Measurements from ENCODE around the gene TFB1M.
A peak's percentile ranks its signal among the peaks of the same experiment; 100 is the strongest.

TFB1M gene

DNA sequence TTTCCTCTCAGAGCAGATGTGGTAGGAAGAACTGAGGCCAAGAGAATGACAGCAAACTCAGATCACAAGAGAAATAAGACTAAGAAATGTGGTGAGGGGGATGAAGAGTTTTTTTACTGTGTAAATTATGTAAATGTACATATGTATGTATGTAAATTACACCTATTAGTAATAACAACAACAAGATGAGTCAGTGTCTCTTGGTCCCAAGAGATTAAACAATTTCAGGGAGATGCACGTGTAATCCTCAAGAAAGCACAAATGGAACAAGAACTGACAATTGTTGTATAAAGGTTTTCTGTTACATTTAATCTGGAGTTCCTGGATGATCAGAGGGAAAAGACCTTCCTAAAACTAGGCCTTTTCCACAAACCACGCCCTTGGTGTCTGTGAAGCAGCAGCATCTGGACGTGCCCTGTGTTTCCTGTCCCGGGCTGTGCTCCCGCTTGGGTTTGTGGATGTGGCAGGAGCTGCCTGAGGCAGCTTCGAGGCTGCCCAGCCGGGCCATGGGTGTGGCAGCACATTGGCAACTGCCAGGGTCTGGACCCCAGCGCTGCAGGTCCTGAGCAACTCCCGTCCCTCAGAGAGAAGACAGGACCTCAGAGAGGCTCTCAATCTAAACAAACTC, 49.5 kb downstream of the TFB1M start:
- DNase-seq (ENCODE audit: low read depth in 2 of 2) = no peak

DNA sequence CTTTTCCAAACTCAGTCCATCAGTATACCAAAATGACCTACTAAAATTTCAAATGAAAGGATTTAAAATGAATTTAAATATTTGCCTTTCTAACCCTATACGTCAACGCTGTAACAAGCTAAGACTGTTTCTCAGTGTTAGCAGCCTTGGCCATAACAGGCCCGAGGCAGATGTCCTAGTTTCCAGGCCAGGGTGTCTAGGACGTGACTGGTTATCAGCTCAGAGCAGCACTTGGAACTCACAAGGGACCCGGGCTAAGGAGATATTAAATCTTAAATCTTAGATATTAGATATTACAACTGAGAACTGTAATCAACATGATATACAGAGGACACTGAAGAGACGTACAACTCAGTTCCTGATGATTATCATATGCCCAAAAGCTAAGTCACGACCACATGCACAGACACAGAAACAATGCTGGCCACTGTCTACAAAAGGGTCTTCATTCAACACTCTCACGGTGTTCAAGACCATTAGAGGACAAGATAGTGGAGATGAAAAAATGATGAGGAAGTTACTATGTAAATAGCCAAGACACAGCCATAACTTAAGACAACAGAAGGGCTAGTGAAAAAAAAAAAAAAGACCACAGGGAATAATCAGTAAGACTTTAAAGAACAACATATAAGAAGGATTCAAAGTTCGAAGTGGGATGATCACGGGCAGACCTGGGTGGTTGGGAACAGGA, 50.8 kb downstream of the TFB1M start, which contains the start of gene CLDN20:
TSS of gene CLDN20 (plus strand) at position 641 of the 691 bp plus-strand sequence. CDS start 11,707 bp downstream, outside the sequence.
- no peak for DNase-seq (ENCODE audit: low read depth in 2 of 2)

DNA sequence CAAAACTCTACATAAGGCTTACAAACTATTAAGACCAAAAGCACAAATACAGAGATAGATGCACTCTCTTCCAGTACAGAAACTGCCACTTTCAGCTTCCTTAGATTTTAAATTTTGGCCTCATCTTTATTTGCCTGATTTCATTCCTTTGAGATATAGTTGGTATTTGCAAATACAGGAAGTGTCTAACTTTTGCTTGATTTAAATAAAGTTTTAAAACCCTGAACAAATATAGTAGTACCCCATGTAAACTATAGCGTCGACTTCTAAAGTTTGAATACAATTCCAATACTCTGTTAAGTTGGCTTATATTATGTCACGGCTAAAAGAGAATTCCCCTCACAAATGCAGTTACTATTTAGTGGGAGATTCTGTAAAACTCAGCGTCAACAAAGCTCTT, 51.6 kb downstream of the TFB1M start:
- no peak for DNase-seq (ENCODE audit: low read depth in 2 of 2)

DNA sequence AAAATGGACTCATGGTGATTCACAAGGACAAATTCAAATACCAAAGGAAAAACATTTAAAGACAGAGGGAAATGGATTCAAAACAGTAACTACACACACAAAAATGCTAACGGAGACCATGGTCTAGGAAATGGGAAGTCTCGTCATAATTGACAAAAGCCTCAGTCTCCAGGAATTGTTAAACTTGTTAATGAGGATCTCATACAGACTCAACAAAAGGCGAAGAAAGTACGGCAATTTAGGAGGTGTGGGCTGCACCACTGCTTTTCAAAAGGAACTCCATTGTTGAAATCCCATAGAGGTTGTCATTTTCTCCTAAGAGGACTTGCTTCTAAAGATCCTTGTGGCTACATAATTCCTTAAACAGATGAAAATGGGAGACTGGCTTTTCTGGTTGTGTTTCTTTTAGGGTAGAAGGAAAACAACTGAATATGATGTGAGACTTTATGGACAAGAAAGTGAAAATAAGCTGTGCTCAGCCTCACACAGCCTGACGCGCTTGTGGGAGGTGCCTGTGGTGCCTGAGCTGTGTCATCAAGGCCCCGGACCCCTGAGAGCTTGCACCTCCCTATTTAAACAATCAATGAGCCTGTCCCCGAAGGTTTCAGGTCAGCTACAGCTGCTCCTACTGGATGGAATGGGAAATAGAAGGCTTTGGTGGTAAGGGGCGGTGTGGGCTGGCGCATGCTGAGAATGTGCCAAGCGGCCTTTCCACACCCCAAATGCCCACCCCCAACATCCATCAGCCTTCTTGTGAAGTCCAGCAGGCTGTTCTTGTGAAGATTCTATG, 53.0 kb downstream of the TFB1M start:
- no peak for DNase-seq (ENCODE audit: low read depth in 2 of 2)

DNA sequence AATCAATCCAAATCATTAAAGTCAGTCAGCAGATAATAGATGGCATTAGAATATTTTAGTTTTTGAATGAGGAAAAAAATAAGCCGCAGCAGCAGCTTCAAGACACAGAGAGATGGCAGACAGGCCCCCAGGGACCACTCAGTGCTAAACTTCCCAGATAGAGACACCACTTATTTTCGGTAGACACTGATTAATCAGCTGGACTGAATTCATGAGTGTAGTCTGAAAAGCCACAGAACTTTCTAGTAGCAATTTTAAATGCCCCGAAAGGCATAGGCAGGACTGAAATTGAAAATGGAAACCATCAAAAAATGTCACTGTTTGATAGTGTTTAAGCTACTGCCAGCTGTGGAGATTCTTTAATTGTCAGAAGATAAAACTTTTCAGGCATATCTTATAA, 53.6 kb downstream of the TFB1M start:
- no peak for DNase-seq (ENCODE audit: low read depth in 2 of 2)

DNA sequence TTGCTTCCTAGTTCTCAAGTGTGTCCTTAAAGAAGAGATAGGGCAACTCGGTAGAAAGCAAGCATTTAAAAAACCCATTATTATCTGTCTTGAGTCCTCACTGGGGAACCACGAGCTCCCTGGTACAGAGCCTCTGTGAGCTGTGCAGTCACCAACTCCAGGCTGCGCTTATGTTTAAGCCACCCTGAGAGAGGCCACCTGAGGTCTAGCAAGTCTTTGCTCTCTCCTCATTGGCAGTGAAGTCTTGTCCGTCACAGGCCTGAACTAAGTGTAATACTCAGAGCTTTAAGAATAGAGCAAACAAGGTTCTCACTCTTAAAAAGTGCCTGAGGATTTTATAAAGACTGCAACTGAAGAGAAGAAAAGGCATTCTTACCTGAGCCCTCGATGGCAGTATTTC, 54.4 kb downstream of the TFB1M start:
- DNase-seq (ENCODE audit: low read depth in 2 of 2) = no peak

DNA sequence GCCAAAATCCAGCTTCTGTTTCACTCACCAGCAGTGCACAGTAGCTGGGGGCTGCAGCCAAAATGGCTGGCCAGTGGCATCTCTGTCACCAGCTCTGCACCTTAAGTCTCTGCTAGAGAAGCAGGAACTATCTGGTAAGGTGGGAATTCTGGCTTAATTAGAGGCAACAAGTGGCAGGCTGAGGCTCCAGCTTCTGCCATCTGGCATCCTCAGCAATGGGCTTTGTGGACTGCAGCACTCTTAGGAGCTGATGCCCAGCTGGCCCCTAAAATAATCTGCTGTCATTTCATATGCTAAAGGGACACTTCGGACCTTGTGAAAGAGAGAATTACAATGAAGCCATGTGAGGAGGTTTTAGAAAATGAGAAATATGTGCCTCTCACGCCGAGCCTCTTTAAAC, 55.1 kb downstream of the TFB1M start:
- no peak for DNase-seq (ENCODE audit: low read depth in 2 of 2)

DNA sequence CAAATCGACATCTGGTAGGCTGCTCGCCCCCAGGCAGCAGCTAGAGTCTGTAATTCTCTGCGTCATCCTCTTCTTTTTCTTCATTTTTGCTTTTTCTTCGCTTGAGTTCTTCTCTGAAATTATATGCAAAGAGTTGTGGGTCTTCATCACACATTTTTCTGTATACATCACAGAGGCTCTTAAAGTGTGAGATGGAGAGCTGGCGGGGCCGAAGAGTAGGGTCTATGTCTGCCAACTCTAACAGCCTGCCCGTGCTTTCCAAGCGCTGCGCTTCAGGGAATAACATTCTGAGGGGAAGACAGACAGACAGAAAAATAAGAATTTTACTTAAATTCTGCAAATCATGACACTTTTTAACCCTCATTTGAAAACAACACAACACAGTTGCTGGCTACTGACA, 56.5 kb downstream of the TFB1M start:
- no peak for DNase-seq (ENCODE audit: low read depth in 2 of 2)

DNA sequence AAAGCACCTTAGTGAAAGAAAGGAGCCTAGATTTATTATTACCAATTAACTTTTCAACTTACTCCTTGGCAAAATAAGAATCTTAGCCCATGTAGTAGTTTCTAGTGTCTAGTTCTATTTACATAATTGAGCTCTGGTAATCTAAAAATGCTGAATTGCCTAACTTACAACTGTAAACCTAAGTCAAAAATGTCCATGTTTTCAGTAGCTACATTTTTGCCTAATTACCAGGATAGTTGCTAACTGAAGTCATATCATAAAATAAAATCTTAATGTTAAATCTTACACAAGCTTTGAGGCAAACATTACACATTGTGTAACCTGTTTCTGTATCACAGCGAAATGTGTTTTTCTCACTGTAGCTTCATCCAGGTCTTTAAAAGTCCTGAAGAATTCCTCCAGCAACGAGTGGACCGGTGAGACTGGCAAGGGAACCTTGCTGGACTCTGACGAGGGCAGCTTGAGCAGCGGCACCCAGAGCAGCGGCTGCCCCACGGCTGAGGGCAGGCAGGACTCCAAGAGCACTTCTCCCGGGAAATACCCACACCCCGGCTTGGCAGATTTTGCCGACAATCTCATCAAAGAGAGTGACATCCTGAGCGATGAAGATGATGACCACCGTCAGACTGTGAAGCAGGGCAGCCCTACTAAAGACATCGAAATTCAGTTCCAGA, 58.0 kb downstream of the TFB1M start:
- no peak for DNase-seq (ENCODE audit: low read depth in 2 of 2)

DNA sequence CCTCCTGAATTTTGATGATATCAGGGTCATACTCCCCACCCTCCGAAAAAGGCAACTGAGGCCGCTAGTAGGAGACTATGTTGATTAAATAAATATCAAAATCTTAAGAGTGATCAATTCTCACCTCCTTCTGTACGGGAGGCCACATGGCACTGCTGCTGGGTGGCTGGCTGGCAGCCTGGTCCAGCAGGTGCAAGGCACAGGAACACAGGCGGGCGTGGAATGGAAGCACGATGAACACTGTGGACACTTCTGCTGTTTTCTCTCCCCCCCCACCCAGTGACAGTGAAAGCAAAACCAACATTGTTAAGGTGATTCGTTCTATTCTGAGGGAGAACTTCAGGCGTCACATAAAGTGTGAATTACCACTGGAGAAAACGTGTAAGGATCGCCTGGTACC, 60.1 kb downstream of the TFB1M start:
- DNase-seq (ENCODE audit: low read depth in 2 of 2) = no peak

DNA sequence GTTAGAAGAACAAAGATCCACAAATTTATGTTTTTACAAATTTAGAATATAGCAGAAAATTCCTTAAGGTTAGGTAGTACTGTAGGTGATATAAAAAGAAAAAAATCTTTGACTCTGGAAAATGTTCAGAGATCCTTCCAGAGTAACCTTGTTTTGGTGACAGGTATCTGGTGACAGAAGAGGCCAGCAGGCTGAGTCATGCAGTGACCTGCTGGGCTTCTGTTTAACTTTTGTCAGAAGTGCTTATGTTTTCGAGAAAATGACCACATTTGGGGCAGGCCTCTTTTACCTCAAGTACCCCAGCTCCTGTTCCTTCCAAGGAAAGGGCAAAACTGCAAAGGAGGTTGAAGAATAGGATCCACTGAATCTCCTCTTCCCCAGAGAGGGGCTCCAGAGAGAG, 60.9 kb downstream of the TFB1M start:
- no peak for DNase-seq (ENCODE audit: low read depth in 2 of 2)

DNA sequence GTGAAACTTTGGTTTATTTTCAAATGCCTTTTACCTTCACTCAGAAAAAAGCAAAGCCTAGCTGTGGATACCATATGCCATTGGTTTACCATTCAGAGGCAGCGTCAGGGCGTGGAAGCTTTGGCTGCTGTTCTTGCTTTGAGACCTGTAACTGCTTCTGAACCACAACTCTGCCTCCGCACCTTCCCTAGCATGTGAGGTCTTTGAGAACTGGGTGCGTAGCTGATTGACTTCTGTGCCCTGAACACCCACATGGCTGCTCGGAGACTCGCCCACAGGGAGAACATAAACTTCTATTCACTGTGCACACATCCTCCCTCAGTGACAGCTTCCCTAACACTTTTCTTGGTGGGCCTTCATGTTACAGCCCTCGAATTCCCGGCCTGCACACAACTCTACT, 61.7 kb downstream of the TFB1M start:
- DNase-seq (ENCODE audit: low read depth in 2 of 2) = no peak

DNA sequence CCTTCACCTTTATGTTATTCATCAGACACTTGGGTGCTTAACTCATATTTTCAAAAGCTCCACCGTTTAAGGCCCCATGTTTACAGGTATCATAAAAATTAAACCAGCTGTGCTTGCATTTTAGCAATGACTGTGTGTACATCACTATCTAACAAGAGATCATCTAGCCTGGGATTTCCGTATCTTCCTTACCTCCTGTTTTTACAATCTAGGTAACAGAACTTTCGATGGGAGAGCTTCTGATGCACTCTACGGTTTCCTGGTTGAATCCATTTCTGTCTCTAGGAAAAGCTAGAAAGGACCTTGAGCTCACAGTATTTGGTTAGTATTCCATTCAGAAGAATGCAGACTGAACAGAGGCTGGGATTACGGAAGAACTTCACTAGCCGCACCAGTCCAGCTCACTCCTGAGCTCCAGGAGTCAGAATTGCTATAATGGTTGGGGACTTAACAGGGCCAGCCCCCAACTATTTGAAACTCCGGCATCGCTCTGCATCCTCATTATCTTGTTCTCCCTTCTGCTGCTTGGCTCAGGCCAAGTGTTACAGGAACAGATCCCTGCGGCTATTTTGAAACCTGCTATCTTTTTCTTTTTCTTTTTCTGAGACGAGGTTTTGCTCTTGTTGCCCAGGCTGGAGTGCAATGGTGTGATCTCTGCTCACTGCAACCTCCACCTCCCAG, 63.4 kb downstream of the TFB1M start:
- no peak for DNase-seq (ENCODE audit: low read depth in 2 of 2)

DNA sequence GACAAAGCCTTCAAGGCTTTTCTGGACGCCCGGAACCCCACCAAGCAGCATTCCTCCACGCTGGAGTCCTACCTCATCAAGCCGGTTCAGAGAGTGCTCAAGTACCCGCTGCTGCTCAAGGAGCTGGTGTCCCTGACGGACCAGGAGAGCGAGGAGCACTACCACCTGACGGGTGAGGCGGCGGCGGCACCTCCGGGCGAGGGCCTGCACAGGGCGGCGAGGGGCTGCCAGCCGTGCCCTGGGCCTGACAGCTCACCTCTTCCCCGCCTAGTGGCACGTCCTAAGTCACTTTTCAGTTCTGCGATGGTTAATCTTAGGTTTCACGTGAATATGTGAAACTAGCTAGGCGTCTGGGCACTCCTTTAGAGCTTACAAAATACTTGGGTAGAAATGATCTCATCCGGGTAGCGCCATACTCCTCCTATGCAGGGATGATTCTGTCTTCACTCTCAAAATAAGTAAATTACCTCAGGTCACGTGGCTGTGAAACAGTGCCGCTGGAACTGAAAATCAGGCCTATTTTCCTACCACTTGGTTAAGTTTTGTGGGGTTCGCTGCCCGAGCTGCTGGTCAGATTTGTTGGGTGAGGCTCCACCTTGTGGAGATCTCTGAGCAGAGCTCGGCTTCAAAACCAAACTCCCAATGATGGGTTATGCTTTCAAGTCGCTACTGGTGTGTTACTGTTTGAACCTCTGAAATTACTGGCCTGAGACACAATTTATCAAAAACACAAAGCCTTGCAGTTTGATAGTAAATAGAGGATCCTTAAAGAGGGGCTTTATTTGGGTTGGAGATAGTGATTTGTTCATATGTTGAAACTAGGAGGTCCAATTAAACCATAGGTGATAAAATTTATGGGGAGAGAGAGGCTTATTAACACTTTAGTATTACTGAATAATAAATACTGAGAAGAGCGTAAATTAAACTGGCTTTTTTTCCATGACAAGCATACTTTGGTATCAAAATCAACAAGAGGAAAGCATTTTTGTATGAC, 66.0 kb downstream of the TFB1M start:
- peak in 1 of 2 donors; percentile 7 for DNase-seq (ENCODE audit: low read depth in 2 of 2)

DNA sequence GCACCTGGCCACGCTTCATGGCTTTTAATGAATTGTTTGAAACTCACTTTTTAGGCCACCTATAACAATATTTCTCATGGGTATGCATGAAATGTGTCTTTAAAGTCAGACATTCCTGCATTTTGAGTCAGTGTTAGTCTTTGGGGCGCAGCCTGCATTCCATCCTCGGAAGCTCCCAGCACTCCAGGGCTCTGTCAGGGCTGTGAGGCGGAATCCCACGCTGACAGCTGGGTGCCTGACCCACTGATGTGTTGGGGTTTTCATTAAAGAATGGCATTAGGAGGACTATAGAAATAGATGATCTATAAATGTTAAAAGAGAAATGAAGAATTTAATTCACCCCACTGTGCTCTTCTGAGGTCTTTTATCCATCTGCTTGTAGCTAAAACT, 66.7 kb downstream of the TFB1M start:
- DNase-seq (ENCODE audit: low read depth in 2 of 2) = no peak

DNA sequence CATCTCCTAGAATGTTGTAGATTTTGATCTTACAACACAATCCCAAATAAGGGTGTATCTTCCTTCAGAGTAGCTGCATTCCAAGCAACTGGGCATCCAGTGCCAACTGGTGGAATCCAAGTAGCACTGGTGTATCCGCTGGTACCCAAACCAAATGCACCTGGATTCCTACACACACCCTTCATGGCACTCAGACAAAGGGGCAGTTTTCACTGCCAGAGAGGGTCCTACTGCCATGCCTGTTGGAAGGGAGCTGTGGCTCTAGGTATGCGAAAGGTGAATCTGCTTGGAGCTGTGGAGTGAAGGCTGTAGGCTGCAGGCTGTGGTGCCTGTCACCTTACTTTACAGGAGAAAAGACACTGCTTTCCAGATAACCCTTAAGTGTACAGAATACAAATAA, 67.5 kb downstream of the TFB1M start:
- DNase-seq (ENCODE audit: low read depth in 2 of 2) = no peak

DNA sequence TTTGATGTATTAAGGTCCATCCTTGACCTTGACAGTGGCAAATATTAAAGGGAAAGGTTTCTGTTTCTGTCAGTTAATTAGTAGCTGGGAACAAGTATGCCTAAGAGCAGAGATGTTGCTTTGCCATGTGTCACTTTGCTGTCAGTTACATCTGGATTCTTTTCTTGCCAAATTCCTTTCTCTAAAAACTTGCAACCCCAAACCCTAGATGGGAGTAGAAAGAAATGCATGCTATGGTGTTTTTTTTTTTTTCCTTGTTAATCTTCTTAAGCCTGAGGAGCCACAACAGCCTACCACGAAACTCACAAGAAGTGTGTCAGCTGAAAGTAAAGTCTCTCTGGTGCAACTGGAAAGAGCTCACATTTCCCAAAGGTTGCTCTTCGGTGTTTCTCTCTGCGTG, 68.5 kb downstream of the TFB1M start:
- DNase-seq (ENCODE audit: low read depth in 2 of 2) = no peak

DNA sequence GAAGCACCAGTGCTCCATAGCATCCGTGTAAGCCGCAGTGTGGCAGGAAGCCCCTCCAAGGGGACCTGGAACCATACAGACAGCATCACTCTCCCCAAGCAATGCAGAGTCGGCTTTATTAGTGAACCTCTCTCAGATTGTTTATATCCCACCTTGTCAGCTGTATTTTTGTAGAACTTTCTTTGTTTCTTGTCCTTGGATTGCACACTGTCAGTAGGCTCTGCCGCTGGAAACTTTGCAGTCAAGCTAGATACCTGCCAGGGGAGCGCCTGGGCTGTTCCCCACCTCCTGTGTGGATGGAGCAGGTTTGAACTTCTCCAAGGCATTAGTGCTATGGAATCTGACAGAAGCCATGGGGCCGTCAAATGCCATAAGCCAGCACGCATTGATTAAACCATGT, 69.1 kb downstream of the TFB1M start:
- no peak for DNase-seq (ENCODE audit: low read depth in 2 of 2)

DNA sequence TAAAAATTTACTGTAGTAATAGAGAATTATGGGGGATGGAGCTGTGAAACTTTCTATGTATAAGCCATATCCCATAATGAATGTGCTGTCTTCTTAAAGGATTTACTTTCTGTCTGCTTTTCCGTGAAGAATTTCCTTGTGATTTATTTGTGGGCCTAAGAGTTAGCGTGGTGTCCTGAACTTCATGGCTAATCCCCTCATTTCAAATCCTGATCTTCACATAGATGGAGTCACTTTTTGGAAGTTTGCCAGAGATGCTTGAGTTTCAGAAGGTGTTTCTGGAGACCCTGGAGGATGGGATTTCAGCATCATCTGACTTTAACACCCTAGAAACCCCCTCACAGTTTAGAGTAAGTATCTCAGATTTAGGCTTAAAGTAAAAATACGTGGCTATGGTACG, 69.8 kb downstream of the TFB1M start:
- no peak for DNase-seq (ENCODE audit: low read depth in 2 of 2)

DNA sequence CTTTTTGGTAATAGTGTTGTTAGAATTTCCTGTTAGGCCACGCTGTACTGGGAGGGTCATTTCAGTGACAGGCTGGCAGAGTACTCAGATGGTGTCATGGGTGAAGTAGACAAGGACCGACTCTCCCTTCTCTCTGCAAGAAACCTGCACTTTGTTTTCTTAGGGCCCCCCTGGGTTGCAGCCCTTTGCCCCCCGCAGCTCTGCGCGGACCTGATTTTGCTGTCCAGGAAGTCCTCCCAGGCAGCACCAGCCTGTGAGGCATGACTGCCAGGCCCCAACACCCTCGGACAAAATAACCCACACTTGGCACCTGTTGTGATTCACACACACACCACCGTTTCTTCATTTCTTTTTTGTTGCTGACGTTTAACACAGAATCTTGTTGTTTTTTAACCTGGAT, 72.3 kb downstream of the TFB1M start:
- DNase-seq (ENCODE audit: low read depth in 2 of 2) = no peak
